ENCODE measurements around the gene CCNB3. TPM values are rescaled to one million over a fixed set of nuclear protein-coding genes. Genes with fewer than 3 reads are reported as not detected.

The CCNB3 gene
- polyA plus RNA-seq, 2 of the 4 experiments (the other 2 are of a cell fraction), result 1.5 to 2.8 TPM

- ATAC-seq (no peak), DNase-seq (ENCODE audit: low read depth in 1 of 2, low spot score in 1 of 2) (no peak), FAIRE-seq (no peak)
- ChIA-PET CTCF (no interaction called here), POLR2A (no interaction called here)
- WGBS (ENCODE audit: missing lambda C conversion rate), result 8% methylated on average over 2 of the region's 2 CpGs
- H3K27ac ChIP-seq, result no peak overlapping the region
- H3K4me3 ChIP-seq, result no peak overlapping the region
- H3K4me2 ChIP-seq, result no peak overlapping the region
- no peaks in the 10 kb centered on the region for H3K4me1 ChIP-seq
- no peaks in the 10 kb centered on the region for H3K9me3 ChIP-seq
- TF ChIP-seq TFCP2L1 (CRISPR knock-in tag; IDR thresholded peaks at IDR 0.05), result no peak
- TF ChIP-seq FOXS1 (CRISPR knock-in tag; IDR thresholded peaks at IDR 0.05), result no peak
- TF ChIP-seq RAD21 (conservative IDR thresholded peaks at IDR 0.05 in 1 of 2, IDR thresholded peaks at IDR 0.05 in 1 of 2), result no peak
- no peak for TF ChIP-seq NFE2L2 (conservative IDR thresholded peaks at IDR 0.05; ENCODE audit: low read length)
- no peak for TF ChIP-seq CBX8 (IDR thresholded peaks at IDR 0.05)
- no peak for TF ChIP-seq HES2 (IDR thresholded peaks at IDR 0.05)
- TF ChIP-seq HOXB13 (CRISPR knock-in tag; IDR thresholded peaks at IDR 0.05; ENCODE audit: low read depth), result no peak
- no peak for TF ChIP-seq MAZ (IDR thresholded peaks at IDR 0.05; ENCODE audit: borderline replicate concordance, low read depth, low read length)
- TF ChIP-seq JUN (IDR thresholded peaks at IDR 0.05), result no peak
- no peak for TF ChIP-seq ZSCAN20 (CRISPR knock-in tag; IDR thresholded peaks at IDR 0.05)
- TF ChIP-seq ATOH8 (CRISPR knock-in tag; IDR thresholded peaks at IDR 0.05; ENCODE audit: low read depth), result no peak
- TF ChIP-seq NPAS2 (CRISPR knock-in tag; IDR thresholded peaks at IDR 0.05; ENCODE audit: borderline replicate concordance), result no peak
- TF ChIP-seq PHF8 (IDR thresholded peaks at IDR 0.05; ENCODE audit: borderline replicate concordance, low read depth), result no peak
- TF ChIP-seq BHLHE40 (IDR thresholded peaks at IDR 0.05; ENCODE audit: low read depth, low read length), result no peak
- TF ChIP-seq RCOR1 (IDR thresholded peaks at IDR 0.05; ENCODE audit: low read depth, low read length), result no peak
- TF ChIP-seq ZC3H11A (IDR thresholded peaks at IDR 0.05), result no peak
- no peak for TF ChIP-seq EHF (CRISPR knock-in tag; IDR thresholded peaks at IDR 0.05)
- no peak for TF ChIP-seq GATA3 (IDR thresholded peaks at IDR 0.05; ENCODE audit: borderline replicate concordance)
- TF ChIP-seq EP300 (IDR thresholded peaks at IDR 0.05), result no peak
- no peak for TF ChIP-seq FOSB (CRISPR knock-in tag; IDR thresholded peaks at IDR 0.05)
Observed at GRCh38 chrX:50386520-50386919, 182.0 kb downstream of the CCNB3 start.

- H3K4me1 ChIP-seq, result no peaks in the 10 kb centered on the region
- POLR2A ChIA-PET, result no interaction called here
- H3K9me3 ChIP-seq, result no peaks in the 10 kb centered on the region
- no peak overlapping the region for H3K4me2 ChIP-seq
- DNase-seq (ENCODE audit: low read depth in 1 of 2, low spot score in 1 of 2), result no peak
- no peak for TF ChIP-seq ELK1 (IDR thresholded peaks at IDR 0.05; ENCODE audit: low read depth, low read length)
- no peak overlapping the region for H3K4me3 ChIP-seq
- FAIRE-seq, result no peak
- ATAC-seq, result no peak
- H3K27ac ChIP-seq, result no peak overlapping the region
- 0% methylated on average over 2 of the region's 2 CpGs for WGBS (ENCODE audit: missing lambda C conversion rate)
- CTCF ChIA-PET, result no interaction called here
Observed at GRCh38 chrX:50393902-50394301, 189.3 kb downstream of the CCNB3 start.

Small RNA genes within 50 kb of the gene (small RNA-seq; reads per million reads assigned to genes)
- 0 reads per million in 6 experiments for gene PYY3
- 0 reads per million in 6 experiments for gene RF00019

Other genes starting within 250 kb of the CCNB3 start
- gene AKAP4, start 3.8 kb upstream of the CCNB3 start, polyA plus RNA-seq (2011; rRNA removed), result not detected in 2 replicates
- not detected in 3 replicates for gene AKAP4, start 3.8 kb upstream of the CCNB3 start, polyA plus RNA-seq (2017; fragmentation: RNase III; extraction: RNeasy Plus Mini Kit Qiagen cat#74134 plus additional on column Dnase treatment)

All from A549 (cell line).